Activated naive CD4-positive, alpha-beta T cell treated with anti-CD3 and anti-CD28 coated beads for 36 hours (primary cell): ENCODE measurements around the gene TP53I11. TPM values are rescaled to one million over a fixed set of nuclear protein-coding genes. Genes with fewer than 3 reads are reported as not detected.

Experiments
- CTCF ChIA-PET: fragments of 350-600 bp; sonication (Branson Sonifier 250); formaldehyde crosslinking; loops from one replicate; lab custom pipeline; 2021; ENCODE audit warnings: antibody characterized with exemption; lab: Charles Lee
- DNase-seq: peaks from one replicate; pipeline ENCODE4 v3.0.0-alpha.2; 2020
- H3K27ac Mint-ChIP-seq: one replicate; pipeline ENCODE4 v1.8.0; 2021; ENCODE audit warnings: mild to moderate bottlenecking, mixed read lengths
- H3K27me3 Mint-ChIP-seq: one replicate; pipeline ENCODE4 v1.8.0; 2021; ENCODE audit warnings: low read depth, mixed read lengths
- H3K36me3 Mint-ChIP-seq: one replicate; pipeline ENCODE4 v1.8.0; 2021; ENCODE audit warnings: low read depth, mixed read lengths
- H3K4me1 Mint-ChIP-seq: one replicate; pipeline ENCODE4 v1.8.0; 2021; ENCODE audit warnings: low read depth, mixed read lengths
- H3K4me3 Mint-ChIP-seq: one replicate; pipeline ENCODE4 v1.8.0; 2021; ENCODE audit warnings: mild to moderate bottlenecking, moderate library complexity, mixed read lengths
- H3K9me3 Mint-ChIP-seq: one replicate; pipeline ENCODE4 v1.8.0; 2021; ENCODE audit warnings: mixed read lengths
- intact Hi-C: fragments of 100-400 bp; cut with micrococcal nuclease; formaldehyde crosslinking; loops from one replicate; pipeline ENCODE4 v1.15.1; 2023
- total RNA-seq, 2 experiments: library from RNA; stranded (reverse); gene quantifications; one replicate each; pipeline ENCODE4 v1.2.3, GENCODE V29; 2021

TP53I11 gene
- total RNA-seq, 2 experiments from 2014 or later, result 10.3 to 14.0 TPM

DNA sequence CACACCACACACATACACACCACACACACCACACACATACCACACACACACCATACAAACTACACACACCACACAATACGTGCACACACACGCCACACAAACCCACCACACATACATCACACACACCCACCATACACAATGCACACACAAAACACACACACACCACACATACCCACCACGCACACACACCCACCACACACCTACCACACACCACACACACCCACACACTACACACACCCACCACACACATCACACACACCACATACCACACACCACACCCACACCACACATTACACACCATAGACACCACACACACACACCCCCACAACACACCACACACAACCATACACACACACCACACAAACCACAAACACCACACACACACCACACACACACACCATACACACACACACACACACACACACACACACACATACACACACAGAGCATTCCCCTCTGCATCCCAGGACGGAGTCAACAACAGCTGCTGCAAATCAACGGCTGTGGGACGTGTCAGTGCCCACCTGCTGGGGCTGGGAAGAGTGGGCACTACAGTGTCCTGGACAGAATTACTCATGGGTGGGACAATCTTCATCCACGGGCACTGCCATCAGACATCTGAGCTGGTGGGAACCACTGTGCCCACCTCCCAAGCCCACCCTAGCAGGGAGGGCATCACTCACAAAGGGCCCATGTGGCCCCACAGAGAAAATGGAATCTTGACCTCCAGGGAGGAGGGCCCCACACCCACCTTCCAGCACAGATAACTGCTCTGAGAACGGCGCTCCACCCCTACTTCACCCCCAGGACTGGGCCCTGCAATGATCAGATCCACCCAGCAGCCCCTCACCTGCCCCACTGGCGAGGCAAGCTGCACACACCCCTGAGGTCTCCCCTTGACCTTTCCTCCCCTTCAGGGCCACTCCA lies 8.4 kb downstream of the TP53I11 start:
- H3K4me1 Mint-ChIP-seq, result peaks cover 11% of the 10 kb centered on the region
- H3K9me3 Mint-ChIP-seq, result no peaks in the 10 kb centered on the region
- CTCF ChIA-PET, result interaction anchor here (1.3 to 17.1 kb wide), 3 partner anchors 160 to 162 kb away, joined by 4 to 741 read pairs (median 6); no protein-coding TSS in a partner anchor
- H3K4me3 Mint-ChIP-seq, result no peak overlapping the region
- intact Hi-C loops, result no loop called here
- H3K27ac Mint-ChIP-seq, result no peak overlapping the region
- no peaks in the 10 kb centered on the region for H3K27me3 Mint-ChIP-seq
- DNase-seq, result no peak
- H3K36me3 Mint-ChIP-seq, result no peaks in the 10 kb centered on the region

GRCh38 chr11:44941259-44942021 lies 9.2 kb downstream of the TP53I11 start:
- H3K4me1 Mint-ChIP-seq, result peaks cover 11% of the 10 kb centered on the region
- no peak overlapping the region for H3K4me3 Mint-ChIP-seq
- CTCF ChIA-PET, result interaction anchor here (1.1 to 17.1 kb wide), 3 partner anchors 10 to 160 kb away, joined by 4 to 741 read pairs (median 17); no protein-coding TSS in a partner anchor
- no peaks in the 10 kb centered on the region for H3K36me3 Mint-ChIP-seq
- no peaks in the 10 kb centered on the region for H3K27me3 Mint-ChIP-seq
- no peak overlapping the region for H3K27ac Mint-ChIP-seq
- H3K9me3 Mint-ChIP-seq, result no peaks in the 10 kb centered on the region
- no peak for DNase-seq
- intact Hi-C loops, result no loop called here

GRCh38 chr11:44940835-44941234 lies 9.8 kb downstream of the TP53I11 start:
- Mint-ChIP-seq H3K4me3 (no peak overlapping the region), H3K36me3 (no peaks in the 10 kb centered on the region), H3K27me3 (no peaks in the 10 kb centered on the region), H3K4me1 (peaks cover 11% of the 10 kb centered on the region), H3K27ac (no peak overlapping the region), H3K9me3 (no peaks in the 10 kb centered on the region)
- no peak for DNase-seq
- CTCF ChIA-PET, result interaction anchor here (0.6 to 17.1 kb wide), 4 partner anchors 10 to 397 kb away, joined by 3 to 741 read pairs (median 10); no protein-coding TSS in a partner anchor
- intact Hi-C loops, result no loop called here

DNA sequence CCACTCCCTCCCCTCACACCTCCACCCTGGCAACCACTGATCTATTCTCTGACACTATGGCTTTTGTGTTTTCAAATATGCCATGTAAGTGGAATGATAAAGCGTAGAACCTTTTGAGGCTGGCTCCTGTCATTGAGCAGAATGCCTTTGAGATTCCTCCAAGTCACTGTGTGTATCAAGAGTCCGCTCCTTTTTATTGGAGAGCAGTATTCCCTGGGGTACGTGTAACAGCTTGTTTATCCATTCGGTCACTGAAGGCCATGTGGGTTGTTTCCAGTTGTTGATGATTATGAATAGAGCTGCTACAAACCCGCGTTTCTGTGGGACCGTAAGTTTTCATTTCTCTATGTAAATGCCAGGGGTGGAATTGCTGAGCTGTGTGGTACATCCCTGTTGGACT lies 10.3 kb downstream of the TP53I11 start:
- no peaks in the 10 kb centered on the region for H3K9me3 Mint-ChIP-seq
- intact Hi-C loops, result no loop called here
- no peak overlapping the region for H3K27ac Mint-ChIP-seq
- peaks cover 11% of the 10 kb centered on the region for H3K4me1 Mint-ChIP-seq
- no peaks in the 10 kb centered on the region for H3K27me3 Mint-ChIP-seq
- no peaks in the 10 kb centered on the region for H3K36me3 Mint-ChIP-seq
- CTCF ChIA-PET, result interaction anchor here (0.6 to 17.1 kb wide), 4 partner anchors 9 to 398 kb away, joined by 3 to 741 read pairs (median 10); no protein-coding TSS in a partner anchor
- H3K4me3 Mint-ChIP-seq, result no peak overlapping the region
- no peak for DNase-seq

DNA sequence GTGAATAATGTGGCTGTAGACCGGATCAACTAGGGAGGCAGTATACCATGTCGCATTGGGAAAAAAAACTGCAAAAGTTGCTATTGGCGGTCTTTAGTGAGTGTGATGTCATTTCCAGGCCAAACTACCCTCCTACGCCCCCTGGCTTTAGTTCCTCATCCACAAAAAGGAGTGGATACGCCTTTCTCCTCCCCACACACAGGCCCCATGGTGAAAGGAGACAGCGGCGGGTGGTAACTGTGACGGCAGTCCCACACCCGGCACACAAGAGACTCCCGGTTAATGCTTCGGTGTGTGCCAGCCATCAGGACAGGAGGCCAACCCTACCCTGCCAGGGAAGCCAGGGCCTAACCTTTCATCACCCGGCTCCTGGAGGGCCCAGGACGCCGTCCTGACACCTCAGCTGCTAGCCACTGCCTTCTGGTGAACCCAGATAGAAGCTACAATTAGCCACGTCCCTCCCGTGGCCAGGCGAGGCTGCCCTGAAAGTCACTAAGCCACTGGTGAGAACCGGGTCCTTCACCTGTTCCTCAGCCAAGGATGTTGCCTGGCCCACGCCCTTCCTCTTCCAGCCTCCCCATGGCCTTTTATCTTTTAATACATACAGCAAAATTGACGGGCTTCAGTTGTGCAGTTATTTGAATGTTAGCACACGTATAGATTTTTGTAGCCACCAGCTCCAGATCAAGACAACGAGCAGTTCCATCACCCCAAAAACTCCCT lies 10.8 kb downstream of the TP53I11 start:
- no peak overlapping the region for H3K4me3 Mint-ChIP-seq
- no peaks in the 10 kb centered on the region for H3K36me3 Mint-ChIP-seq
- no peaks in the 10 kb centered on the region for H3K27me3 Mint-ChIP-seq
- peaks cover 11% of the 10 kb centered on the region for H3K4me1 Mint-ChIP-seq
- intact Hi-C loops, result loop anchor here (5.0 to 10.0 kb wide), 2 partner anchors 37 to 395 kb away; no protein-coding TSS in a partner anchor
- H3K27ac Mint-ChIP-seq, result no peak overlapping the region
- H3K9me3 Mint-ChIP-seq, result no peaks in the 10 kb centered on the region
- CTCF ChIA-PET, result interaction anchor here (1.8 to 17.1 kb wide), 2 partner anchors 12 to 162 kb away, joined by 17 to 741 read pairs; no protein-coding TSS in a partner anchor
- no peak for DNase-seq

- no peak overlapping the region for H3K27ac Mint-ChIP-seq
- no peak overlapping the region for H3K4me3 Mint-ChIP-seq
- no peaks in the 10 kb centered on the region for H3K36me3 Mint-ChIP-seq
- intact Hi-C loops, result loop anchor here (5.0 to 10.0 kb wide), 2 partner anchors 39 to 397 kb away; no protein-coding TSS in a partner anchor
- H3K4me1 Mint-ChIP-seq, result peaks cover 6% of the 10 kb centered on the region
- no peaks in the 10 kb centered on the region for H3K9me3 Mint-ChIP-seq
- CTCF ChIA-PET, result interaction anchor here (0.9 to 17.1 kb wide), 5 partner anchors 11 to 195 kb away, joined by 3 to 741 read pairs (median 22); no protein-coding TSS in a partner anchor
- no peaks in the 10 kb centered on the region for H3K27me3 Mint-ChIP-seq
- DNase-seq, result no peak
These were observed 12.5 kb downstream of the TP53I11 start for GRCh38 chr11:44938066-44938691.

DNA sequence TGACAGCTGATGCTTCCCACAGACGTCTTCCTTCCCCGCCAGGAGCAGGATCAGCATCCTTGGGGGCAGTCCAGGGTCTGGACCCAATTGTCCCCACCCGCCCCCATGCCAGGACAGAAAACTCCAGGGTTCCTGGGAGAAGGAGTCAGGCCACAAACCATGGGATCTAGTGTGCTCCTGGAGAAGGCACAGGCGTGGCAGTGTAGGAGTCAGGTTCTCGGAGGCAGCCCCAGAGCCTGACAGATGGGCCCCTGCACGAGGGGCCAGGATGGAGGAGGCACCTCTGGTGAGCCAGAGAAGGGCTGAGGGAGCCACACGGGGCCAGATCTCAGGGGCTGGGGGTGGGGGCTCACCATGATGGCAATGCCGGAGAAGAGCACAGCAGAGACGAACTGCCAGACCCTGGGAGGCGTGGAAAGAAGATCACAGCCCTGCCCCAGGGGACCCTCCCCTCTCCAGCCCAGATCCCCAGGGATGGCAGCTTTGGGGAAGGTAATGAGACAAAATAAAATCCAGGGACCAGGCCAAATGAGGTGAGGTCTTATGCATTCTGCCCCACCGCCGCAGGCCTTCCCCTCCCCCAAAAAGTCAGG lies 13.6 kb downstream of the TP53I11 start:
- H3K4me3 Mint-ChIP-seq, result no peak overlapping the region
- H3K27ac Mint-ChIP-seq, result no peak overlapping the region
- CTCF ChIA-PET, result interaction anchor here (0.9 to 17.1 kb wide), 21 partner anchors 8 to 395 kb away, joined by 3 to 741 read pairs (median 5); no protein-coding TSS in a partner anchor
- DNase-seq, result no peak
- no peaks in the 10 kb centered on the region for H3K36me3 Mint-ChIP-seq
- H3K9me3 Mint-ChIP-seq, result no peaks in the 10 kb centered on the region
- no peaks in the 10 kb centered on the region for H3K27me3 Mint-ChIP-seq
- no peaks in the 10 kb centered on the region for H3K4me1 Mint-ChIP-seq
- intact Hi-C loops, result loop anchor here (1.0 to 10.0 kb wide), 3 partner anchors 40 to 398 kb away; no protein-coding TSS in a partner anchor

DNA sequence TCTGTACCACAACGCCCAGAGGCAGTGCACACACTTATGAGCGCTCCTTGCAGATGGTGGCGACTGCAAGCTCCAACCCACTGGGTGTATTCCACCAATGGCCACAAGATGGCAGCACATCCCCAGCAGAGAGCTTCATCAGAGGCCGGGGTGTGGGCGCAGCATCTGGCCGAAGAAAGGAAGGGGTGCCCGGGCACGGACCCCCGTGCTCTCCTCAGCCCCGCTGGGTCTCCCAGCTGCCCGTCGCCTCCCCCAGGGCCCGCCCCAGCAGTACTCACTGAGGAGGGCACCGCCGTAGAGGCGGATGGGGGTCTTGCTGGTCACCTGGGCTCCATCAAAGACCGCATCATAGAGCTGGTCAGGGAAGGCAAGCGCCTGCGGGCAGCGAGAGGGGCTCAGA lies 14.2 kb downstream of the TP53I11 start:
- no peaks in the 10 kb centered on the region for H3K9me3 Mint-ChIP-seq
- intact Hi-C loops, result loop anchor here (1.0 to 10.0 kb wide), 3 partner anchors 41 to 398 kb away; no protein-coding TSS in a partner anchor
- H3K36me3 Mint-ChIP-seq, result no peaks in the 10 kb centered on the region
- DNase-seq, result peak; percentile 92
- H3K27me3 Mint-ChIP-seq, result no peaks in the 10 kb centered on the region
- no peak overlapping the region for H3K27ac Mint-ChIP-seq
- H3K4me1 Mint-ChIP-seq, result no peaks in the 10 kb centered on the region
- H3K4me3 Mint-ChIP-seq, result no peak overlapping the region
- CTCF ChIA-PET, result interaction anchor here (0.7 to 17.1 kb wide), 32 partner anchors 9 to 396 kb away, joined by 3 to 741 read pairs (median 4); partner anchors contain the start of gene SYT13

GRCh38 chr11:44934735-44935250 lies 15.9 kb downstream of the TP53I11 start:
- no peak overlapping the region for H3K27ac Mint-ChIP-seq
- CTCF ChIA-PET, result interaction anchor here (17.1 kb wide), 1 partner anchor 167 kb away, joined by 741 read pairs; no protein-coding TSS in a partner anchor
- H3K27me3 Mint-ChIP-seq, result no peaks in the 10 kb centered on the region
- no peak for DNase-seq
- intact Hi-C loops, result loop anchor here (5.0 to 10.0 kb wide), 2 partner anchors 43 to 400 kb away; no protein-coding TSS in a partner anchor
- H3K4me3 Mint-ChIP-seq, result no peak overlapping the region
- no peaks in the 10 kb centered on the region for H3K36me3 Mint-ChIP-seq
- H3K4me1 Mint-ChIP-seq, result no peaks in the 10 kb centered on the region
- no peaks in the 10 kb centered on the region for H3K9me3 Mint-ChIP-seq

DNA sequence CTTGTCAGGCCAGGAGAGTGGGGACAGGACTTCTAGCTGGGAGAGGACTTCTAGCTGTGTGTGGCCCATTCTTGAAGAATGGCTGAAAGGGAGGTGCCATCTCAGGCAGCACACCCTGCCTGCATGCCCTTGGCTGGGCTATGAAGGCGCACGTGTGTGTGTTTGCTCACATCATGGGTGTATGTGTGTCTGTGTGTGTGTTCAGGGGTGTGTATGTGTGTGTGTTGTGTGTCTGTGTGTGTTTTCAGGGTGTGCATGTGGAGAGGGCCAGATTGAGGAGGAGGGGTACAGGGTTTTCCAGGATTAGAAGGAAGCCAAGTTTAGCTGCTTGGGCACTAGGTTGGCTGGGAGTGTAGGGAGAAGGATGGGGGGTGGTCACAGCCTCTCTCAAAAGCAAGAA lies 16.6 kb downstream of the TP53I11 start:
- H3K9me3 Mint-ChIP-seq, result no peaks in the 10 kb centered on the region
- no peaks in the 10 kb centered on the region for H3K27me3 Mint-ChIP-seq
- no peaks in the 10 kb centered on the region for H3K36me3 Mint-ChIP-seq
- H3K4me3 Mint-ChIP-seq, result no peak overlapping the region
- H3K27ac Mint-ChIP-seq, result no peak overlapping the region
- H3K4me1 Mint-ChIP-seq, result no peaks in the 10 kb centered on the region
- CTCF ChIA-PET, result interaction anchor here (17.1 kb wide), 1 partner anchor 168 kb away, joined by 741 read pairs; no protein-coding TSS in a partner anchor
- DNase-seq, result no peak
- intact Hi-C loops, result loop anchor here (10.0 kb wide), 1 partner anchor 401 kb away; no protein-coding TSS in a partner anchor
